ENCODE data around the gene DHX57.

DHX57 gene

DNA sequence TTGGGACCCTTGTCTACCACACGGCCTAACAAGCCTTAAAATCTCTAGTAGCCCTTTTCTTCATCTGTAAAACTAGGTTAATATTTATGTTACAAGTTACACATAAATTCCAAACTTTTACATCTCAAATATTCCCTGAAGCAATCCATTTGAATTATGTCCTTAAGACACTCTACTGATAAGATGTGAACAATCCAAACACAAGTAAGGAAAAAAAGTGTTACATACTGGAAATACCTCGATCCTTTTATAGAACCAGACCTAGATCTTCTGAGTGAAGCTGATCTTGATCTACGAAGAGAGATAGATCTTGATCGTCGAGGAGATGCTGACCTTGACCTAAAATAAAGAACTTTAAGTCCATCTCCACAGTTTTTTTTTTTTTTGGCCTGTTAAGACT lies 127.9 kb downstream of the DHX57 start:
- no peak for DNase-seq (ENCODE audit: extremely low spot score)
- TF ChIP-seq CTBP1 (IDR thresholded peaks at IDR 0.05; ENCODE audit: borderline replicate concordance) (no peak), SP1 (IDR thresholded peaks at IDR 0.05) (no peak), ELF4 (IDR thresholded peaks at IDR 0.05) (no peak), ARNT (IDR thresholded peaks at IDR 0.05) (no peak), BHLHE40 (IDR thresholded peaks at IDR 0.05; ENCODE audit: borderline replicate concordance) (no peak), FOXA1 (IDR thresholded peaks at IDR 0.05) (no peak), HDGF (IDR thresholded peaks at IDR 0.05; ENCODE audit: borderline replicate concordance) (no peak), SUZ12 (IDR thresholded peaks at IDR 0.05) (no peak), NFRKB (IDR thresholded peaks at IDR 0.05) (no peak), LEF1 (IDR thresholded peaks at IDR 0.05; ENCODE audit: borderline replicate concordance) (no peak), TARDBP (IDR thresholded peaks at IDR 0.05) (no peak), FOXK2 (IDR thresholded peaks at IDR 0.05) (no peak), FOXM1 (IDR thresholded peaks at IDR 0.05; ENCODE audit: borderline replicate concordance) (no peak), L3MBTL2 (conservative IDR thresholded peaks at IDR 0.05) (no peak), ZNF384 (IDR thresholded peaks at IDR 0.05) (no peak)
- TF ChIP-seq, protein P1, sequence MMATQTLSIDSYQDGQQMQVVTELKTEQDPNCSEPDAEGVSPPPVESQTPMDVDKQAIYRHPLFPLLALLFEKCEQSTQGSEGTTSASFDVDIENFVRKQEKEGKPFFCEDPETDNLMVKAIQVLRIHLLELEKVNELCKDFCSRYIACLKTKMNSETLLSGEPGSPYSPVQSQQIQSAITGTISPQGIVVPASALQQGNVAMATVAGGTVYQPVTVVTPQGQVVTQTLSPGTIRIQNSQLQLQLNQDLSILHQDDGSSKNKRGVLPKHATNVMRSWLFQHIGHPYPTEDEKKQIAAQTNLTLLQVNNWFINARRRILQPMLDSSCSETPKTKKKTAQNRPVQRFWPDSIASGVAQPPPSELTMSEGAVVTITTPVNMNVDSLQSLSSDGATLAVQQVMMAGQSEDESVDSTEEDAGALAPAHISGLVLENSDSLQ (IDR thresholded peaks at IDR 0.05), result no peak
- ChIA-PET CTCF (interaction anchor here (0.7 kb wide), 1 partner anchor 12 kb away, joined by 4 read pairs; no protein-coding TSS in a partner anchor), POLR2A (interaction anchor here (1.0 kb wide), 1 partner anchor 146 kb away, joined by 3 read pairs; no protein-coding TSS in a partner anchor)
